ENCODE measurements around the gene EPM2A. TPM values are rescaled to one million over a fixed set of nuclear protein-coding genes. Genes with fewer than 3 reads are reported as not detected.

EPM2A gene
- total and polyA plus RNA-seq, 11 donors: 13.1 to 52.7 (median 39.8) TPM

- 82 to 93% (median 88%) methylated on average over 2 of the region's 2 CpGs for WGBS, 4 donors
- Histone ChIP-seq H3K4me1 (no peaks in the 10 kb centered on the region), H3K27me3 (no peaks in the 10 kb centered on the region), H3K36me3 (no peaks in the 10 kb centered on the region), H3K27ac (no peak overlapping the region), H3K9me3 (peaks cover 0 to 9% (median 0%) of the 10 kb centered on the region in 12 donors), H3K4me3 (no peak overlapping the region)
- intact Hi-C loops (cut with DNase I): loop anchor here in 1 of 10 donors (10.0 kb wide), 1 partner anchor 227 kb away; no protein-coding TSS in a partner anchor
- no peak for DNase-seq
- TF ChIP-seq POLR2A (IDR thresholded peaks at IDR 0.05): no peak
- TF ChIP-seq, protein P1, sequence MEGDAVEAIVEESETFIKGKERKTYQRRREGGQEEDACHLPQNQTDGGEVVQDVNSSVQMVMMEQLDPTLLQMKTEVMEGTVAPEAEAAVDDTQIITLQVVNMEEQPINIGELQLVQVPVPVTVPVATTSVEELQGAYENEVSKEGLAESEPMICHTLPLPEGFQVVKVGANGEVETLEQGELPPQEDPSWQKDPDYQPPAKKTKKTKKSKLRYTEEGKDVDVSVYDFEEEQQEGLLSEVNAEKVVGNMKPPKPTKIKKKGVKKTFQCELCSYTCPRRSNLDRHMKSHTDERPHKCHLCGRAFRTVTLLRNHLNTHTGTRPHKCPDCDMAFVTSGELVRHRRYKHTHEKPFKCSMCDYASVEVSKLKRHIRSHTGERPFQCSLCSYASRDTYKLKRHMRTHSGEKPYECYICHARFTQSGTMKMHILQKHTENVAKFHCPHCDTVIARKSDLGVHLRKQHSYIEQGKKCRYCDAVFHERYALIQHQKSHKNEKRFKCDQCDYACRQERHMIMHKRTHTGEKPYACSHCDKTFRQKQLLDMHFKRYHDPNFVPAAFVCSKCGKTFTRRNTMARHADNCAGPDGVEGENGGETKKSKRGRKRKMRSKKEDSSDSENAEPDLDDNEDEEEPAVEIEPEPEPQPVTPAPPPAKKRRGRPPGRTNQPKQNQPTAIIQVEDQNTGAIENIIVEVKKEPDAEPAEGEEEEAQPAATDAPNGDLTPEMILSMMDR (IDR thresholded peaks at IDR 0.05): no peak
- no peak for ATAC-seq
Observed at GRCh38 chr6:145601397-145601796, 133.9 kb downstream of the EPM2A start.

GRCh38 chr6:145600299-145600698 lies 135.0 kb downstream of the EPM2A start:
- Histone ChIP-seq H3K4me1 (no peaks in the 10 kb centered on the region), H3K36me3 (no peaks in the 10 kb centered on the region), H3K9me3 (peaks cover 0 to 9% (median 0%) of the 10 kb centered on the region in 12 donors), H3K4me3 (no peak overlapping the region), H3K27ac (no peak overlapping the region), H3K27me3 (no peaks in the 10 kb centered on the region)
- 70 to 90% (median 79%) methylated on average over 2 of the region's 2 CpGs for WGBS, 4 donors
- TF ChIP-seq POLR2A (IDR thresholded peaks at IDR 0.05): no peak
- TF ChIP-seq, protein P1 (IDR thresholded peaks at IDR 0.05): no peak
- ATAC-seq: no peak
- DNase-seq: no peak
- intact Hi-C loops (cut with DNase I): loop anchor here in 1 of 10 donors (10.0 kb wide), 1 partner anchor 225 kb away; no protein-coding TSS in a partner anchor

- ATAC-seq (no peak), DNase-seq (no peak)
- TF ChIP-seq, protein P1 (IDR thresholded peaks at IDR 0.05): no peak
- no peak for TF ChIP-seq POLR2A (IDR thresholded peaks at IDR 0.05)
- intact Hi-C loops (cut with DNase I): no loop called here
- Histone ChIP-seq H3K36me3 (no peaks in the 10 kb centered on the region), H3K4me3 (no peak overlapping the region), H3K27ac (no peak overlapping the region), H3K9me3 (peaks cover 0 to 7% (median 0%) of the 10 kb centered on the region in 12 donors), H3K4me1 (no peaks in the 10 kb centered on the region), H3K27me3 (no peaks in the 10 kb centered on the region)
- 37 to 48% (median 42%) methylated on average over 1 of the region's 1 CpG for WGBS, 4 donors
Observed at GRCh38 chr6:145588981-145589380, 146.3 kb downstream of the EPM2A start.

- Histone ChIP-seq H3K4me1 (no peaks in the 10 kb centered on the region), H3K27ac (no peak overlapping the region), H3K9me3 (peaks cover 0 to 7% (median 0%) of the 10 kb centered on the region in 12 donors), H3K4me3 (no peak overlapping the region), H3K27me3 (no peaks in the 10 kb centered on the region), H3K36me3 (no peaks in the 10 kb centered on the region)
- intact Hi-C loops (cut with DNase I): no loop called here
- ATAC-seq: no peak
- TF ChIP-seq, protein P1 (IDR thresholded peaks at IDR 0.05): no peak
- no peak for TF ChIP-seq POLR2A (IDR thresholded peaks at IDR 0.05)
- no peak for DNase-seq
Observed at GRCh38 chr6:145587334-145587733, 148.0 kb downstream of the EPM2A start.
